BJ (cell line): ENCODE results near the gene CCDC33. TPM values are rescaled to one million over a fixed set of nuclear protein-coding genes. Genes with fewer than 3 reads are reported as not detected.

Experiments used
- CTCF ChIA-PET: fragments of 350-600 bp; formaldehyde crosslinking; extraction: SDS; loops from one replicate; lab custom pipeline; 2021; ENCODE audit warnings: antibody characterized with exemption, inconsistent platforms; lab: Yijun Ruan, JAX
- POLR2A ChIA-PET: fragments of 300-600 bp; sonication (Branson Sonifier 250); formaldehyde crosslinking; extraction: SDS; loops from one replicate; lab custom pipeline; 2021; ENCODE audit warnings: antibody characterized with exemption; lab: Charles Lee
- DNase-seq: peaks from one replicate; pipeline ENCODE4 v3.0.0-alpha.2; 2011; ENCODE audit warnings: low read depth
- H3K27me3 ChIP-seq: 2 replicates; pipeline ENCODE4 v1.6.0; 2011; ENCODE audit warnings: low read length; ENCODE audit not compliant: control insufficient read depth, insufficient read depth
- H3K36me3 ChIP-seq: 2 replicates; pipeline ENCODE4 v1.5.1; 2011; ENCODE audit warnings: low read length; ENCODE audit not compliant: control insufficient read depth, insufficient read depth
- H3K4me3 ChIP-seq: 2 replicates; pipeline ENCODE4 v1.5.1; 2011; ENCODE audit warnings: low read depth, mild to moderate bottlenecking, control low read depth, low read length
- CTCF ChIP-seq: IDR thresholded peaks from 2 replicates; pipeline ENCODE4 v1.5.1; 2011; ENCODE audit warnings: low read depth, mild to moderate bottlenecking, control low read depth, inconsistent platforms, low read length, moderate library complexity; ENCODE audit not compliant: insufficient read depth
- polyA plus RNA-seq: library from polyadenylated mRNA; depleted of rRNA; stranded (reverse); fragments of >200 nt; gene quantifications from 2 replicates; pipeline ENCODE4 v1.2.3, GENCODE V29; 2011

The CCDC33 gene
- polyA plus RNA-seq, 1 experiment, result 0.26 TPM

GRCh38 chr15:74250266-74250665 lies 14.1 kb downstream of the CCDC33 start:
- H3K27me3 ChIP-seq, result peaks cover 5% of the 10 kb centered on the region
- no peak for DNase-seq
- ChIA-PET POLR2A (no interaction called here), CTCF (interaction anchor here (1.1 to 3.1 kb wide), 3 partner anchors 8 to 73 kb away, joined by 3 to 11 read pairs (median 4); no protein-coding TSS in a partner anchor)
- H3K4me3 ChIP-seq, result no peak overlapping the region
- no peaks in the 10 kb centered on the region for H3K36me3 ChIP-seq
- TF ChIP-seq CTCF, result no peak

- Histone ChIP-seq H3K27me3 (peaks cover 6% of the 10 kb centered on the region; the same call in 1 of the 2 replicates), H3K36me3 (no peaks in the 10 kb centered on the region), H3K4me3 (no peak overlapping the region)
- ChIA-PET POLR2A (no interaction called here), CTCF (interaction anchor here (3.1 kb wide), 1 partner anchor 9 kb away, joined by 11 read pairs; no protein-coding TSS in a partner anchor)
- DNase-seq, result no peak
- no peak for TF ChIP-seq CTCF
These were observed 15.1 kb downstream of the CCDC33 start for GRCh38 chr15:74251131-74251811.

- peaks cover 12% of the 10 kb centered on the region for H3K27me3 ChIP-seq
- ChIA-PET CTCF (interaction anchor here (3.1 kb wide), 1 partner anchor 10 kb away, joined by 11 read pairs; no protein-coding TSS in a partner anchor), POLR2A (interaction anchor here (0.6 kb wide), 1 partner anchor 80 kb away, joined by 7 read pairs; no protein-coding TSS in a partner anchor)
- no peak for DNase-seq
- H3K4me3 ChIP-seq, result no peak overlapping the region
- no peaks in the 10 kb centered on the region for H3K36me3 ChIP-seq
- no peak for TF ChIP-seq CTCF
These were observed 16.2 kb downstream of the CCDC33 start for GRCh38 chr15:74252291-74252690.

GRCh38 chr15:74252721-74253120 lies 16.6 kb downstream of the CCDC33 start:
- ChIA-PET POLR2A (interaction anchor here (0.6 kb wide), 1 partner anchor 80 kb away, joined by 7 read pairs; no protein-coding TSS in a partner anchor), CTCF (interaction anchor here (3.1 kb wide), 1 partner anchor 11 kb away, joined by 11 read pairs; no protein-coding TSS in a partner anchor)
- no peak overlapping the region for H3K4me3 ChIP-seq
- H3K27me3 ChIP-seq, result peaks cover 15% of the 10 kb centered on the region
- DNase-seq, result no peak
- TF ChIP-seq CTCF, result no peak
- H3K36me3 ChIP-seq, result no peaks in the 10 kb centered on the region

- POLR2A ChIA-PET, result no interaction called here
- Histone ChIP-seq H3K27me3 (peaks cover 15% of the 10 kb centered on the region), H3K4me3 (no peak overlapping the region), H3K36me3 (no peaks in the 10 kb centered on the region)
- no peak for DNase-seq
- CTCF ChIA-PET, result interaction anchor here (3.1 kb wide), 1 partner anchor 11 kb away, joined by 11 read pairs; no protein-coding TSS in a partner anchor
- TF ChIP-seq CTCF, result no peak
These were observed 17.2 kb downstream of the CCDC33 start for GRCh38 chr15:74253211-74253921.
